ENCODE data around the gene MYO7B.

DNA sequence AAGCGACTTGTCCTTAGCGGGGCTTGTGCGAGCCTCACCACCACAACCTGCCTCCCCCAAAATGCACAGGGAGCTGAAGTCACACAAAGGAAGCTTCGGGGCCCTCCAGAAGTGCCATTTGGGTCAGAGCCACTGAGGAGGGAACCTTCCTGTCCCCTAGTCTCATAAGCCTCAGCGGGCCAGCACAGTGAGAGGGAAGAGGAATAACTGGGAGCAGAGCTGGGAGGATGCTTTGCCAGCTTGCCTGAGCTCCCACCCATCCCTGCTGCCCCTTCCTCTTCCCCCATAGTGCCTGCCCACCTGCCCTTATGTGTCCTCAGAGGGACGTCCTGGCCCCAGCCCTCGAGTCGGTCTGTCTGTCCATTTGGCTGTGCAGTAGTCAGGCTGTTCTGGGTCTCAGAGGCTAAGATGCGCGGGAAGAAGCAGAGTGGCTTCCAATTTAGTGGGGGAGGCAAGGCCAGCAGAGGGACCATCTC is 58.7 kb downstream of the MYO7B start:
- TF ChIP-seq, protein P1, sequence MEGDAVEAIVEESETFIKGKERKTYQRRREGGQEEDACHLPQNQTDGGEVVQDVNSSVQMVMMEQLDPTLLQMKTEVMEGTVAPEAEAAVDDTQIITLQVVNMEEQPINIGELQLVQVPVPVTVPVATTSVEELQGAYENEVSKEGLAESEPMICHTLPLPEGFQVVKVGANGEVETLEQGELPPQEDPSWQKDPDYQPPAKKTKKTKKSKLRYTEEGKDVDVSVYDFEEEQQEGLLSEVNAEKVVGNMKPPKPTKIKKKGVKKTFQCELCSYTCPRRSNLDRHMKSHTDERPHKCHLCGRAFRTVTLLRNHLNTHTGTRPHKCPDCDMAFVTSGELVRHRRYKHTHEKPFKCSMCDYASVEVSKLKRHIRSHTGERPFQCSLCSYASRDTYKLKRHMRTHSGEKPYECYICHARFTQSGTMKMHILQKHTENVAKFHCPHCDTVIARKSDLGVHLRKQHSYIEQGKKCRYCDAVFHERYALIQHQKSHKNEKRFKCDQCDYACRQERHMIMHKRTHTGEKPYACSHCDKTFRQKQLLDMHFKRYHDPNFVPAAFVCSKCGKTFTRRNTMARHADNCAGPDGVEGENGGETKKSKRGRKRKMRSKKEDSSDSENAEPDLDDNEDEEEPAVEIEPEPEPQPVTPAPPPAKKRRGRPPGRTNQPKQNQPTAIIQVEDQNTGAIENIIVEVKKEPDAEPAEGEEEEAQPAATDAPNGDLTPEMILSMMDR (IDR thresholded peaks at IDR 0.05 in 4 of 5, conservative IDR thresholded peaks at IDR 0.05 in 1 of 5): no peak
- no peak for TF ChIP-seq POLR2A (IDR thresholded peaks at IDR 0.05)
